ENCODE data around the gene FRMD3.
A peak's percentile ranks its signal among the peaks of the same experiment; 100 is the strongest.

GRCh38 chr9:83218411-83219090 lies 319.6 kb downstream of the FRMD3 start:
- no peak for TF ChIP-seq CTCF (IDR thresholded peaks at IDR 0.05)
- TF ChIP-seq POLR2A (IDR thresholded peaks at IDR 0.05), result peak in 1 of 2 donors; percentile 4

All from thyroid gland (tissue), 4 donors.